ENCODE results near the gene GIPC1. TPM values are rescaled to one million over a fixed set of nuclear protein-coding genes. Genes with fewer than 3 reads are reported as not detected.

The GIPC1 gene
- total and polyA plus RNA-seq, 9 of the 15 experiments (the other 6 are each of a cell fraction or from before 2014, with no cell fraction given) = 0.49 to 54.7 (median 24.8) TPM

DNA sequence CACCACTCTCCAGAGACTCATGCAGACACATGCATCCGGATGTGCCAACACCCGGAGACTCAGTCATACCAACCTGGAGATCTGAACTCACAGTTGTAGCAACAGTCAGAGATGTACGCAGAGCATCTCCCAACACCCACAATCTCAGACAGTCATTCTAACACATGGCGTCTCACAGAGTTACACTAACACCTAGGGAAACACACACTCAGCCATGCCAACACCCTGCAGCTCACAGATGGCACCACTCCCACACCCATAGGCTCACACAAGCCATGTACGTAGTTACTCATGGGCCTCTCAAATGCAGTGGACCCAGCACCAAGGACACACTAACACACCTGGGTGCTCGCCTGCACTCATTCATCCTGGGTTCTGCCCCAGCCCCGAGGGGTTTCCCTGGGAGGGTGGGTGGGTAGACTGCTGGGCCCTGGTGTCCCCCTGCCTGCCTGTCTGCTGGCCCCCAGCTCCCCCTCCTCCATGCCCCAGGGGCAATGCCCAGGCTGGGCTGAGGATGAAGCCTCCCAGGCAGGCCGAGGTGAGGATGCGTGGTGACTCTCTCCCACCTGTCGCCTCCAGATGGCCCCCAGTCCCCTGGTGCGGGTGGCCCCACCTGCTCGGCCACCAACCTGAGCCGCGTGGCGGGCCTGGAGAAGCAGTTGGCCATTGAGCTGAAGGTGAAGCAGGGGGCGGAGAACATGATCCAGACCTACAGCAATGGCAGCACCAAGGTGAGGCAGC lies 52.9 kb downstream of the GIPC1 start:
- H4K20me1 ChIP-seq (replicated peaks; ENCODE audit: control insufficient read depth, insufficient read depth, low read length) = 0 out of 2 replicates have a peak, but pooled peaks cover 3% of the 10 kb centered on the region
- H3K27me3 ChIP-seq (ENCODE audit: control insufficient read depth in 2 of 2, insufficient read depth in 2 of 2, low read length in 2 of 2) = no peaks in the 10 kb centered on the region
- H3K4me2 ChIP-seq (ENCODE audit: insufficient read depth, low read length) = no peak overlapping the region
- ATAC-seq = no peak
- H3K9me1 ChIP-seq (ENCODE audit: control insufficient read depth, insufficient read depth, low read length) = no peaks in the 10 kb centered on the region
- H3K4me3 ChIP-seq = no peak overlapping the region
- H3K27ac ChIP-seq (ENCODE audit: extremely low read depth, low read depth, low read length) = no peak overlapping the region
- no TSS peak for BruUV-seq (replicated peaks)
- ChIA-PET POLR2A (no interaction called here), CTCF (ENCODE audit: low intra/inter-chr PET ratio) (no interaction called here)
- H2AFZ ChIP-seq (ENCODE audit: low read depth, low read length) = no peak overlapping the region
- peaks cover 66% of the 10 kb centered on the region for H3K36me3 ChIP-seq (ENCODE audit: control insufficient read depth, insufficient read depth, low read length)
- peaks cover 11 to 32% of the 10 kb centered on the region in 2 experiments for H3K4me1 ChIP-seq (replicated peaks in 1 of 2; ENCODE audit: control insufficient read depth in 2 of 2, insufficient read depth in 2 of 2, low read length in 2 of 2)
- DNase-seq (ENCODE audit: extremely low read depth in 1 of 4, low spot score in 3 of 4) = no peak
- peaks cover 35% of the 10 kb centered on the region for H3K79me2 ChIP-seq (ENCODE audit: control insufficient read depth, insufficient read depth, low read length)
- TF ChIP-seq POLR2G (IDR thresholded peaks at IDR 0.05; ENCODE audit: low read depth, low read length) (peak; percentile 27; the same call in 1 of the 2 replicates), RBFOX2 (IDR thresholded peaks at IDR 0.05; ENCODE audit: low read depth, low read length) (peak; percentile 23; the same call in 1 of the 2 replicates), PURB (CRISPR knock-in tag; IDR thresholded peaks at IDR 0.05; ENCODE audit: low read depth) (no peak), FOSL1 (tag; conservative IDR thresholded peaks at IDR 0.05) (no peak)
- no peaks in the 10 kb centered on the region; the same call in 1 of the 2 replicates for H3K9me3 ChIP-seq (replicated peaks; ENCODE audit: control insufficient read depth, insufficient read depth, low read depth, low read length)
- WGBS (ENCODE audit: insufficient coverage, low coverage, missing lambda C conversion rate) = 97% methylated on average over 12 of the region's 16 CpGs
- in situ Hi-C loops (cut with MboI) (no loop called here), intact Hi-C loops (cut with micrococcal nuclease) (no loop called here)
- FAIRE-seq = no peak
- no peak overlapping the region for H3K9ac ChIP-seq (ENCODE audit: insufficient read depth in 1 of 2, low read depth in 2 of 2, low read length in 2 of 2)

Measured in K562 (cell line).